Neuronal stem cell (in vitro differentiated cells): ENCODE data around the gene GMDS.
A peak's percentile ranks its signal among the peaks of the same experiment; 100 is the strongest.

Experiments used
- DNase-seq: peaks from one replicate; pipeline ENCODE4 v3.0.0-alpha.2; 2013; ENCODE audit warnings: low spot score
- H2AFZ ChIP-seq: one replicate; pipeline ENCODE4 v1.6.1; 2013; ENCODE audit warnings: mild to moderate bottlenecking, low read length, inconsistent platforms
- H2AK5ac ChIP-seq: 2 replicates; pipeline ENCODE4 v1.6.1; 2013; ENCODE audit warnings: low read depth, mild to moderate bottlenecking, inconsistent platforms, low read length, moderate library complexity, mixed read lengths
- H2BK120ac ChIP-seq: 2 replicates; pipeline ENCODE4 v1.6.1; 2013; ENCODE audit warnings: low read depth, mild to moderate bottlenecking, inconsistent platforms, low read length, moderate library complexity, mixed read lengths
- H2BK12ac ChIP-seq: one replicate; pipeline ENCODE4 v1.6.1; 2013; ENCODE audit warnings: low read length, inconsistent platforms
- H2BK15ac ChIP-seq: 2 replicates; pipeline ENCODE4 v1.6.1; 2013; ENCODE audit warnings: mild to moderate bottlenecking, low read length, inconsistent platforms, mixed read lengths
- H2BK5ac ChIP-seq: one replicate; pipeline ENCODE4 v1.6.1; 2013; ENCODE audit warnings: inconsistent platforms, mild to moderate bottlenecking, low read length, moderate library complexity
- H3K14ac ChIP-seq: one replicate; pipeline ENCODE4 v1.6.1; 2013; ENCODE audit warnings: low read length, inconsistent platforms
- H3K18ac ChIP-seq: 2 replicates; pipeline ENCODE4 v1.6.1; 2013; ENCODE audit warnings: low read length, inconsistent platforms
- H3K23ac ChIP-seq: 2 replicates; pipeline ENCODE4 v1.6.1; 2013; ENCODE audit warnings: low read depth, mild to moderate bottlenecking, mixed read lengths, low read length, inconsistent platforms; ENCODE audit not compliant: poor library complexity
- H3K27ac ChIP-seq: replicated peaks from 3 replicates; pipeline ENCODE4 v1.5.1; 2013; ENCODE audit warnings: low read length, inconsistent platforms
- H3K27me3 ChIP-seq, 3 experiments: 2 replicates each; pipeline ENCODE4 v1.6.1; 2013; ENCODE audit warnings: low read length in 3 of 3, mild to moderate bottlenecking in 2 of 3, inconsistent platforms in 1 of 3, low read depth in 1 of 3, mixed read lengths in 1 of 3, moderate library complexity in 1 of 3; ENCODE audit not compliant: control insufficient read depth in 3 of 3, insufficient read depth in 3 of 3
- H3K36me3 ChIP-seq, 2 donors: replicated peaks in 1 of 2; 2 replicates each; pipeline ENCODE4 v1.6.1; 2013; ENCODE audit warnings: low read length in 2 of 2; ENCODE audit not compliant: control insufficient read depth in 2 of 2, insufficient read depth in 2 of 2
- H3K4ac ChIP-seq: 2 replicates; pipeline ENCODE4 v1.6.1; 2013; ENCODE audit warnings: inconsistent platforms, mild to moderate bottlenecking, low read length, moderate library complexity
- H3K4me1 ChIP-seq, 2 donors: 1 replicate in 1 of 2; 2 replicates in 1 of 2; pipeline ENCODE4 v1.6.1; 2013; ENCODE audit warnings: low read length in 2 of 2, low read depth in 1 of 2; ENCODE audit not compliant: control insufficient read depth in 2 of 2, insufficient read depth in 1 of 2
- H3K4me2 ChIP-seq: one replicate; pipeline ENCODE4 v1.6.1; 2013; ENCODE audit warnings: mild to moderate bottlenecking, low read length, inconsistent platforms; ENCODE audit not compliant: insufficient read depth, poor library complexity, severe bottlenecking
- H3K4me3 ChIP-seq, 2 donors: 2 replicates each; pipeline ENCODE4 v1.5.1; 2013; ENCODE audit warnings: low read length in 2 of 2, mild to moderate bottlenecking in 2 of 2, inconsistent platforms in 1 of 2, moderate library complexity in 1 of 2
- H3K79me1 ChIP-seq: one replicate; pipeline ENCODE4 v1.6.1; 2013; ENCODE audit warnings: low read depth, mild to moderate bottlenecking, inconsistent platforms, low read length, moderate library complexity
- H3K9ac ChIP-seq: one replicate; pipeline ENCODE4 v1.6.1; 2013; ENCODE audit warnings: mild to moderate bottlenecking, low read depth, low read length, inconsistent platforms; ENCODE audit not compliant: poor library complexity
- H3K9me3 ChIP-seq, 2 donors: replicated peaks in 1 of 2; 2 replicates each; pipeline versions ENCODE3 to v1.6.1; 2013; ENCODE audit warnings: low read length in 2 of 2, mild to moderate bottlenecking in 2 of 2, inconsistent platforms in 1 of 2, low read depth in 1 of 2, mixed read lengths in 1 of 2, moderate library complexity in 1 of 2; ENCODE audit not compliant: control insufficient read depth in 2 of 2, insufficient read depth in 1 of 2
- H4K8ac ChIP-seq: one replicate; pipeline ENCODE4 v1.6.1; 2013; ENCODE audit warnings: low read depth, mild to moderate bottlenecking, inconsistent platforms, low read length, moderate library complexity
- H4K91ac ChIP-seq: one replicate; pipeline ENCODE4 v1.6.1; 2013; ENCODE audit warnings: low read length, low read depth, mild to moderate bottlenecking, inconsistent platforms; ENCODE audit not compliant: poor library complexity
- WGBS, 2 donors: extraction: QIAGEN DNeasy Blood & Tissue Kit; methylation state at CpG; one replicate each; pipeline ENCODE4 v1.1.7; 2013; ENCODE audit warnings: missing lambda C conversion rate in 2 of 2, mixed read lengths in 1 of 2; ENCODE audit not compliant: insufficient read length in 2 of 2, insufficient replicate concordance in 1 of 2; ENCODE audit errors: extremely low coverage in 2 of 2; 5-methylcytosine and 5-hydroxymethylcytosine counted together

GMDS gene

GRCh38 chr6:2203264-2203663 is 42.1 kb downstream of the GMDS start:
- Histone ChIP-seq H3K18ac (no peak overlapping the region), H2BK5ac (no peak overlapping the region), H4K91ac (no peak overlapping the region), H2BK120ac (no peak overlapping the region), H3K14ac (no peak overlapping the region), H3K23ac (no peak overlapping the region), H3K4me1 (no peaks in the 10 kb centered on the region), H2AFZ (no peak overlapping the region), H3K36me3 (no peaks in the 10 kb centered on the region), H3K4me3 (no peak overlapping the region), H2AK5ac (no peak overlapping the region), H3K27me3 (no peaks in the 10 kb centered on the region), H3K4me2 (no peak overlapping the region), H3K9ac (no peak overlapping the region), H3K9me3 (peaks cover 0 to 4% of the 10 kb centered on the region in 2 donors), H3K27ac (no peak overlapping the region), H3K4ac (no peak overlapping the region), H3K79me1 (no peaks in the 10 kb centered on the region), H2BK12ac (no peak overlapping the region), H4K8ac (no peak overlapping the region), H2BK15ac (no peak overlapping the region)
- DNase-seq, result no peak
- WGBS, 2 donors, result no CpG with 5 or more reads among the region's 3 CpGs

GRCh38 chr6:2197984-2198383 is 47.4 kb downstream of the GMDS start:
- Histone ChIP-seq H3K4me1 (no peaks in the 10 kb centered on the region), H2BK12ac (no peak overlapping the region), H2BK5ac (no peak overlapping the region), H2AFZ (no peak overlapping the region), H4K8ac (no peak overlapping the region), H2BK15ac (no peak overlapping the region), H3K9me3 (peaks cover 0 to 1% of the 10 kb centered on the region in 2 donors), H2AK5ac (no peak overlapping the region), H3K14ac (no peak overlapping the region), H3K23ac (no peak overlapping the region), H4K91ac (no peak overlapping the region), H3K4me3 (no peak overlapping the region), H3K18ac (no peak overlapping the region), H3K9ac (no peak overlapping the region), H3K36me3 (no peaks in the 10 kb centered on the region), H2BK120ac (no peak overlapping the region), H3K4ac (no peak overlapping the region), H3K27ac (no peak overlapping the region), H3K4me2 (no peak overlapping the region), H3K79me1 (no peaks in the 10 kb centered on the region), H3K27me3 (no peaks in the 10 kb centered on the region)
- WGBS, 2 donors, result no CpG with 5 or more reads among the region's 4 CpGs
- DNase-seq, result no peak

GRCh38 chr6:2197177-2197671 is 48.2 kb downstream of the GMDS start:
- Histone ChIP-seq H3K9me3 (peaks cover 0 to 1% of the 10 kb centered on the region in 2 donors), H3K4ac (no peak overlapping the region), H2BK12ac (no peak overlapping the region), H4K8ac (no peak overlapping the region), H2AK5ac (no peak overlapping the region), H3K36me3 (no peaks in the 10 kb centered on the region), H2BK5ac (no peak overlapping the region), H3K4me2 (no peak overlapping the region), H2AFZ (no peak overlapping the region), H2BK120ac (no peak overlapping the region), H3K4me1 (no peaks in the 10 kb centered on the region), H3K79me1 (no peaks in the 10 kb centered on the region), H4K91ac (no peak overlapping the region), H3K18ac (no peak overlapping the region), H3K27me3 (no peaks in the 10 kb centered on the region), H3K23ac (no peak overlapping the region), H2BK15ac (no peak overlapping the region), H3K27ac (no peak overlapping the region), H3K4me3 (no peak overlapping the region), H3K14ac (no peak overlapping the region), H3K9ac (no peak overlapping the region)
- DNase-seq, result no peak
- no CpG with 5 or more reads among the region's 7 CpGs for WGBS, 2 donors

- Histone ChIP-seq H3K9ac (no peak overlapping the region), H3K14ac (no peak overlapping the region), H3K4me3 (no peak overlapping the region), H3K36me3 (no peaks in the 10 kb centered on the region), H3K4ac (no peak overlapping the region), H3K27me3 (no peaks in the 10 kb centered on the region), H3K23ac (no peak overlapping the region), H3K79me1 (no peaks in the 10 kb centered on the region), H2BK15ac (no peak overlapping the region), H3K18ac (no peak overlapping the region), H3K4me2 (no peak overlapping the region), H3K4me1 (no peaks in the 10 kb centered on the region), H3K9me3 (peaks cover 0 to 1% of the 10 kb centered on the region in 2 donors), H2BK12ac (no peak overlapping the region), H2BK5ac (no peak overlapping the region), H4K8ac (no peak overlapping the region), H2AK5ac (no peak overlapping the region), H2BK120ac (no peak overlapping the region), H4K91ac (no peak overlapping the region), H3K27ac (no peak overlapping the region), H2AFZ (no peak overlapping the region)
- WGBS, 2 donors, result no CpG with 5 or more reads among the region's 1 CpG
- peak; percentile 31 for DNase-seq
These were observed 49.2 kb downstream of the GMDS start for GRCh38 chr6:2196079-2196679.
